ENCODE results near the gene LSM10.

DNA sequence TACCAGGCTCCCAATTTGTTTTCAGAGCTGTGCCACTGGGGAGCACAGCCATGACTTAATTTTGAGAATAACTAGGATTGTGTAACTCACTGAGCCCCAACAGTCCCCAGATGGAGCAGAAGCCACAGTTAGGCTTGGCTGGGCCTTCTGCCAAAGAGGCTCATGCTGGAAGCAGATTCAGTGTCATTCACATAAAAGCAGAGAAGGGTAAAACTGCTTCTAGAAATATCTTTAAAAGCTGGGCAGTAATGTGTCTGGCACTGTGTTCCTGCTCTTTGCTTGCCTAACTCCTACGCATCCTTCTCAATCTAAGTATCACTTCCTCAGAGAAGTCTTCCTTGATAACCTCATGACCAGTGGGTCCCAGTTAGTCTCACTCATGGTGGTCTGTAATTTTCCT is 32.3 kb downstream of the LSM10 start:
- TF ChIP-seq, protein P1, sequence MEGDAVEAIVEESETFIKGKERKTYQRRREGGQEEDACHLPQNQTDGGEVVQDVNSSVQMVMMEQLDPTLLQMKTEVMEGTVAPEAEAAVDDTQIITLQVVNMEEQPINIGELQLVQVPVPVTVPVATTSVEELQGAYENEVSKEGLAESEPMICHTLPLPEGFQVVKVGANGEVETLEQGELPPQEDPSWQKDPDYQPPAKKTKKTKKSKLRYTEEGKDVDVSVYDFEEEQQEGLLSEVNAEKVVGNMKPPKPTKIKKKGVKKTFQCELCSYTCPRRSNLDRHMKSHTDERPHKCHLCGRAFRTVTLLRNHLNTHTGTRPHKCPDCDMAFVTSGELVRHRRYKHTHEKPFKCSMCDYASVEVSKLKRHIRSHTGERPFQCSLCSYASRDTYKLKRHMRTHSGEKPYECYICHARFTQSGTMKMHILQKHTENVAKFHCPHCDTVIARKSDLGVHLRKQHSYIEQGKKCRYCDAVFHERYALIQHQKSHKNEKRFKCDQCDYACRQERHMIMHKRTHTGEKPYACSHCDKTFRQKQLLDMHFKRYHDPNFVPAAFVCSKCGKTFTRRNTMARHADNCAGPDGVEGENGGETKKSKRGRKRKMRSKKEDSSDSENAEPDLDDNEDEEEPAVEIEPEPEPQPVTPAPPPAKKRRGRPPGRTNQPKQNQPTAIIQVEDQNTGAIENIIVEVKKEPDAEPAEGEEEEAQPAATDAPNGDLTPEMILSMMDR (conservative IDR thresholded peaks at IDR 0.05 in 1 of 2, IDR thresholded peaks at IDR 0.05 in 1 of 2; ENCODE audit: low read depth in 1 of 2, low read length in 2 of 2): no peak
- TF ChIP-seq EZH2 (IDR thresholded peaks at IDR 0.05; ENCODE audit: low read length, missing control alignments): no peak
